Peyer's patch (tissue), 4 donors: ENCODE results near the gene KIF5B. TPM values are rescaled to one million over a fixed set of nuclear protein-coding genes. Genes with fewer than 3 reads are reported as not detected.
"Not testable (repeated sequence)": the region's sequence is repeated elsewhere in the genome, so short reads cannot be mapped to it uniquely, and the experiment has no call there.

Experiments
- DNase-seq, 3 donors: peaks; one replicate each; pipeline ENCODE4 v3.0.0-alpha.2; 2017 to 2019
- H3K27ac ChIP-seq, 4 donors: fragments of 200-600 bp; sonication (generic); one replicate each; pipeline ENCODE4 v1.5.1; 2016 to 2019
- H3K27me3 ChIP-seq, 2 donors: fragments of 200-600 bp; sonication (generic); one replicate each; pipeline ENCODE4 v1.5.1; 2019
- H3K36me3 ChIP-seq, 3 donors: fragments of 200-600 bp; sonication (generic); one replicate each; pipeline ENCODE4 v1.5.1; 2016 to 2019
- H3K4me1 ChIP-seq, 4 donors: fragments of 200-600 bp; sonication (generic); one replicate each; pipeline ENCODE4 v1.5.1; 2016 to 2019
- H3K4me3 ChIP-seq, 4 donors: fragments of 200-600 bp; sonication (generic); 1 replicate in 3 of 4; 2 replicates in 1 of 4; pipeline ENCODE4 v1.5.1; 2016 to 2019; ENCODE audit warnings: mild to moderate bottlenecking in 1 of 4
- H3K9me3 ChIP-seq, 4 donors: fragments of 200-600 bp; sonication (generic); one replicate each; pipeline ENCODE4 v1.5.1; 2016 to 2019; ENCODE audit warnings: mild to moderate bottlenecking in 1 of 4
- POLR2A ChIP-seq, 2 donors: fragments of 450-650 bp; IDR thresholded peaks; one replicate each; pipeline ENCODE4 v1.5.1; 2017; ENCODE audit warnings: antibody characterized with exemption in 2 of 2, mild to moderate bottlenecking in 2 of 2, moderate library complexity in 2 of 2
- total RNA-seq, 4 donors: library from RNA; depleted of rRNA; stranded (reverse); fragments of >200 nt; gene quantifications; one replicate each; pipeline ENCODE4 v1.1.0, GENCODE V29; 2016
- TF ChIP-seq, protein P1 (sequence below), 6 experiments: fragments of 450-650 bp in 4 of 6; fragments of 200-600 bp in 2 of 6; sonication (generic) in 1 of 6; IDR thresholded peaks; one replicate each; pipeline ENCODE4 v1.5.1; 2017 to 2019; ENCODE audit warnings: antibody characterized with exemption in 6 of 6, mild to moderate bottlenecking in 3 of 6, moderate library complexity in 1 of 6

The KIF5B gene
- total RNA-seq, 4 donors from 2014 or later = 69.1 to 124 (median 83.9) TPM

DNA sequence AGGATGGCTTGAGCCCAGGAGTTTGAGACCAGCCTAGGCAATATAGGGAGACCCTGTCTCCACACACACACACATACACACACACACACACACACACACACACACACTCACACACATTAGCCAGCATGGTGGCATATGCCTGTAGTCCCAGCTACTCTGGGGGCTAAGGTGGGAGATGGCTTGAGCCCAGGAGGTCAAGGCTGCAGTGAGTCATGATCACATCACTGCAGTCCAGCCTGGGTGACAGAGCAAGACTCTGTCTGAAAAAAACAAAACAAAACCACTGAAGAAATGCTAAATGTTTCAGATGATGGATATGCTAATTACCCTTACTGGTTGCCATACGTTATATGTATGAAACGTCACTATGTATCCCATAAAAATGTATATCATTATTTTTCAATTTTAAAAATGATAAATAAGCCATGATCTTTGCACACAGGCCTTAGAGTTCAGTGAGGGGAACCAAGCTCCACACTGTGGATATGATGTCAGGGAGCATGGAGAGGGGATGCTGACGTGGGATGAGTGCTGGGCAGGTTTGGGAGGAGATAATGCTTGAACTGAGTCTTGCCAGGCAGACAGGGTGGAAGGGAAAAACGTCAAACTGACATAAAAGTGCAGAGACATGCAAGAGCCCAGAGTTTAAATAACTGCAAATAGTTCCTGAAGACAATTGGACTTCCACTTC lies 81.6 kb downstream of the KIF5B start:
- TF ChIP-seq, protein P1, sequence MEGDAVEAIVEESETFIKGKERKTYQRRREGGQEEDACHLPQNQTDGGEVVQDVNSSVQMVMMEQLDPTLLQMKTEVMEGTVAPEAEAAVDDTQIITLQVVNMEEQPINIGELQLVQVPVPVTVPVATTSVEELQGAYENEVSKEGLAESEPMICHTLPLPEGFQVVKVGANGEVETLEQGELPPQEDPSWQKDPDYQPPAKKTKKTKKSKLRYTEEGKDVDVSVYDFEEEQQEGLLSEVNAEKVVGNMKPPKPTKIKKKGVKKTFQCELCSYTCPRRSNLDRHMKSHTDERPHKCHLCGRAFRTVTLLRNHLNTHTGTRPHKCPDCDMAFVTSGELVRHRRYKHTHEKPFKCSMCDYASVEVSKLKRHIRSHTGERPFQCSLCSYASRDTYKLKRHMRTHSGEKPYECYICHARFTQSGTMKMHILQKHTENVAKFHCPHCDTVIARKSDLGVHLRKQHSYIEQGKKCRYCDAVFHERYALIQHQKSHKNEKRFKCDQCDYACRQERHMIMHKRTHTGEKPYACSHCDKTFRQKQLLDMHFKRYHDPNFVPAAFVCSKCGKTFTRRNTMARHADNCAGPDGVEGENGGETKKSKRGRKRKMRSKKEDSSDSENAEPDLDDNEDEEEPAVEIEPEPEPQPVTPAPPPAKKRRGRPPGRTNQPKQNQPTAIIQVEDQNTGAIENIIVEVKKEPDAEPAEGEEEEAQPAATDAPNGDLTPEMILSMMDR (IDR thresholded peaks at IDR 0.05) = no peak
- TF ChIP-seq POLR2A (IDR thresholded peaks at IDR 0.05) = no peak
- no peak for DNase-seq
- Histone ChIP-seq H3K4me1 (peaks cover 0 to 4% (median 0%) of the 10 kb centered on the region in 4 donors), H3K27me3 (no peaks in the 10 kb centered on the region), H3K27ac (no peak overlapping the region), H3K4me3 (no peak overlapping the region), H3K9me3 (no peaks in the 10 kb centered on the region), H3K36me3 (no peaks in the 10 kb centered on the region)

DNA sequence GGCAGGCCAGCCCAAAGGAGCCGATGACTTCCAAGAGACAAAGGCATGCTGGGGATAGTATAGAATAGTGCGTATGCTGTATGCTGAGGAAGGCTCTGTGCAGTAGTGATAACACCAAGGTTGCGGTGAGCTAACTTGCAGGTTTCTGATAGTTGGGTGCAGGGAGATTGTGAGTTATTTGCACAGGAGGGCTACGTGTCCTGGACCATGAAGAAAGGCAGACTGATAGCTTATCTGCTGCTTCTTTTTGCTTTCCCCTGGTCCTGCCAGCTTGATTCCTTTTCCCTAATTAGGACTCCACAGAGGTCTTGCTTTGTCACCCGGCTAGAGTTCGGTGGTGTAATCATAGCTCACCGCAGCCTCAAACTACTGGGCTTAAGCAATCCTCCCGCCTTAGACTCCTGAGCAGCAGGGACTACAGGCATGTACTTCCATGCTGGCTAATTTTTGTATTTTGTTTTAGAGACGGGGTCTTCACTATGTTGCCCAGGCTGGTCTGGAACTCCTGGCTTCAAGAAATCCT lies 83.6 kb downstream of the KIF5B start:
- Histone ChIP-seq H3K9me3 (no peaks in the 10 kb centered on the region), H3K4me3 (no peak overlapping the region), H3K27ac (no peak overlapping the region), H3K4me1 (peaks cover 0 to 2% (median 0%) of the 10 kb centered on the region in 4 donors), H3K27me3 (no peaks in the 10 kb centered on the region), H3K36me3 (no peaks in the 10 kb centered on the region)
- DNase-seq = no peak
- TF ChIP-seq POLR2A (IDR thresholded peaks at IDR 0.05) = no peak
- TF ChIP-seq, protein P1 (IDR thresholded peaks at IDR 0.05) = no peak

DNA sequence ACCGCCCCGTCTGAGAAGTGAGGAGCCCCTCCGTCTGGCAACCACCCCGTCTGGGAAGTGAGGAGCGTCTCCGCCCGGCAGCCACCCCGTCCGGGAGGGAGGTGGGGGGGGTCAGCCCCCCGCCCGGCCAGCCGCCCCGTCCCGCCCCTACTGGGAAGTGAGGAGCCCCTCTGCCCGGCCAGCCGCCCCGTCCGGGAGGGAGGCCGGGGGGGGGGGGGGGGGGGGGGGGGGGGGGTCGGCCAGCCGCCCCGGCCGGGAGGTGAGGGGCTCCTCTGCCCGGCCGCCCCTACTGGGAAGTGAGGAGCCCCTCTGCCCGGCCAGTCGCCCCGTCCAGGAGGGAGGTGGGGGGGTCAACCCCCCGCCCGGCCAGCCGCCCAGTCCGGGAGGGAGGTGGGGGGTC lies 86.4 kb downstream of the KIF5B start:
- not testable (repeated sequence) for H3K4me1 ChIP-seq, H3K4me3 ChIP-seq, H3K9me3 ChIP-seq, H3K27ac ChIP-seq, DNase-seq, H3K36me3 ChIP-seq, H3K27me3 ChIP-seq

DNA sequence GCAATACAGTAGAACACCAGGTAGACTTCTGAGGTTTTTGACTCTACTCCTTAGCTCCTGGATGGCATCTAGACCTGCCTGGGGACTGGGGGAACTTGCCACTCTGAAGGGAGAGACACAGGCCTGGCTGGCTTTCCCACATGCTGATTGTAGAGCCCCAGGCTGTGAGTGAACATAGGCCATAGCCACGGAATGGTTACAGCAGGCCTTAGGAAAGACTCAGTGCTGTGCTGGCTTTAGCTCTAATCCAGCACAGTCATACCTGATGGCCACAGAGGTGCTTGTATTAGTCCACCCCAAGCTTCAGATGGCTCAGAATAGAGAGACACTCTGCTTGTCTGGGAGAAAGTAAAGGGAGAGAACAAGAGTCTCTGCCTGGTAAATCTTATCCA lies 92.6 kb downstream of the KIF5B start:
- no peaks in the 10 kb centered on the region for H3K9me3 ChIP-seq
- H3K36me3 ChIP-seq = no peaks in the 10 kb centered on the region
- no peak overlapping the region for H3K4me3 ChIP-seq
- TF ChIP-seq, protein P1 (IDR thresholded peaks at IDR 0.05) = no peak
- TF ChIP-seq POLR2A (IDR thresholded peaks at IDR 0.05) = no peak
- H3K27ac ChIP-seq = no peak overlapping the region
- no peaks in the 10 kb centered on the region for H3K4me1 ChIP-seq
- H3K27me3 ChIP-seq = no peaks in the 10 kb centered on the region
- no peak for DNase-seq

DNA sequence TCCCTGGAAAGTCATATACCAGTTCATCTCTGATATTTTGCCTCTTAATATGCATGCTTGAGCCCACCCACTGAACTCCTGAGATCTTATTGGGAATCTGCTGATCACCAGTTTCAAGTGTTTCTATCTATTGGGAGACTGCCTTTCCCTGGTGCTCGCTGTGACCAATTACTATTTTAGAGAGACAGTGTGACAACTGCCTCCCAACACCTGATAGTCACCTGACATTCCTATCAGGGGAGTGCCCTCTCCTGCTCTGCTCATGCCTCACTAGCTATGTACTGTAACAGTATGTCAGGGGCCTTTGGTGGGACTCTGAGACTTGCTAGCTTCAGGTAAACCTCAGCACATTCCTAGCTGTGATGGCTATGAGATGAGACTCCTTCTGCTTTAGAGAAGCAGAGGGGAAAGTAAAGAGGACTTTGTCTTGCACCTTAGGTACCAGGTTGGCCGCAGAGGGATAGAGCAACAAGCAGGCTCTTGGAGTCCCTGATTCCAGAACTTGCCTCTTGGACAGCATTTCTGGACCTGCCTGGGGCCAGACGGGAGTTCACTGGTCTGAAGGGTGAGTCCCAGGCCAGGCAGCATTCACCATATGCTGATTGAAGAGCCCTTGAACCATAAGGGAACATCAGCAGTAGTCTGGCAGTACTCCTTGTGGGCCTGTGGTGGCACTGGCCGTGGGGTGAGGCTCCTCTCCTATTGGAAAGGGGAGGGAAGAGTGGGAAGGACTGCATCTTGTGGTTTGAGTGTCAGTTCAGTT lies 93.2 kb downstream of the KIF5B start:
- TF ChIP-seq POLR2A (IDR thresholded peaks at IDR 0.05) = no peak
- TF ChIP-seq, protein P1 (IDR thresholded peaks at IDR 0.05) = no peak
- no peak for DNase-seq
- Histone ChIP-seq H3K4me1 (no peaks in the 10 kb centered on the region), H3K36me3 (no peaks in the 10 kb centered on the region), H3K4me3 (no peak overlapping the region), H3K27me3 (no peaks in the 10 kb centered on the region), H3K9me3 (no peaks in the 10 kb centered on the region), H3K27ac (no peak overlapping the region)
